GM19043 (cell line): Measurements from ENCODE around the gene CHST12.

ENCODE experiments used
- ATAC-seq: cut with Tn5 transposase; IDR thresholded peaks from one replicate; pipeline ENCODE4 v1.9.1; 2021; ENCODE audit warnings: low read depth; ENCODE audit not compliant: unreplicated experiment

Gene CHST12

GRCh38 chr7:2495418-2496299 lies 92.2 kb downstream of the CHST12 start:
- no peak for ATAC-seq

- ATAC-seq, result no peak
Measured at GRCh38 chr7:2496375-2496774, 93.0 kb downstream of the CHST12 start.

GRCh38 chr7:2497065-2497464 lies 93.7 kb downstream of the CHST12 start:
- ATAC-seq, result no peak

GRCh38 chr7:2497500-2498336 lies 94.3 kb downstream of the CHST12 start:
- no peak for ATAC-seq
